ENCODE data around the gene GLT8D2.
"Not testable (repeated sequence)": the region's sequence is repeated elsewhere in the genome, so short reads cannot be mapped to it uniquely, and the experiment has no call there.

- not testable (repeated sequence) for TF ChIP-seq CTCF (IDR thresholded peaks at IDR 0.05; ENCODE audit: insufficient read depth, low read length, poor library complexity, severe bottlenecking); EZH2phosphoT487 (conservative IDR thresholded peaks at IDR 0.05; ENCODE audit: low read length)
Observed at GRCh38 chr12:104039769-104040168, 10.2 kb downstream of the GLT8D2 start.
